Measurements from ENCODE around the gene C11orf98. TPM values are rescaled to one million over a fixed set of nuclear protein-coding genes. Genes with fewer than 3 reads are reported as not detected.
A peak's percentile ranks its signal among the peaks of the same experiment; 100 is the strongest.
"Not testable (repeated sequence)": the region's sequence is repeated elsewhere in the genome, so short reads cannot be mapped to it uniquely, and the experiment has no call there.

C11orf98 gene
- total and polyA plus RNA-seq, 9 donors = 24.2 to 62.3 (median 37.1) TPM

DNA sequence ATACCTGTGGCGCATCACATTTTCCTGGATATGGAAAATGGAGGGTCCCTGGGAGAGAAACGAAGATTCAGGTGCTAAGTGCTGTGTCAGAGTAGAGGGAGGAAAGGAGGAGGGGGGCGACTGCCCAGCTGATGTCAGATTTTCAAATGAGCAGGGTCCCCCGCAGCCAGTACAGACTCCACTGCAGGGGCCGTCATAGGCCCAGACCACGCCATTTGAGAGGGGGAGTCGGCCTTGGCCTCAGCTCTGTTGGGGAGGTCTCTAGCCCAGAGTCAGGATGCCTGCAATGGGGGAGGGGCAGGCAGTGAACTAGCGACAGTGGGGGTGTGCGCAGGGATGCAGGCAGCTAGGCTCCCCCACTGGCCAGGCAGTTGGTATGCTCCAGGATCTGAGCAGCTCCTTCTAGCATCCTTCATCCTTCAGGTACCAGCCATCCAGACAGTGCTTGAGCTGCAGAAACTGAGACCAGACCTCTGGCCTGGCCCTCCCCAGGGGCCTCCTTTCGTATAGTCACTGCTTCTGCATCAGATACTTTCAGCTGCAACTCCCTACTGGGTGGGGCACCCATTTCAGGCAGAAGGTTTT is 42.4 kb upstream of the C11orf98 start, which contains the start of the genes BSCL2 and GNG3:
Gene BSCL2, minus strand, starts transcription at position 148 of the 585 bp plus-strand sequence. CDS start 229 bp downstream, outside the sequence.
Gene GNG3, plus strand, starts transcription at position 400 of the 585 bp plus-strand sequence. CDS start 620 bp downstream, outside the sequence.
- Histone ChIP-seq H3K9me3 (no peaks in the 10 kb centered on the region), H3K4me1 (ENCODE audit: insufficient read depth) (peaks cover 18% of the 10 kb centered on the region), H3K27me3 (no peaks in the 10 kb centered on the region), H3K4me3 (peak within 1 kb of the TSS; percentile 67), H3K27ac (peak within 1 kb of the TSS; percentile 76 to 81), H3K36me3 (no peaks in the 10 kb centered on the region)
- intact Hi-C loops (cut with DNase I) = no loop called here
- peak; percentile 47 to 73 (median 64) for DNase-seq
- 44 to 71% (median 58%) methylated on average over 10 of the region's 10 CpGs for WGBS, 3 donors
- TF ChIP-seq, protein P1, sequence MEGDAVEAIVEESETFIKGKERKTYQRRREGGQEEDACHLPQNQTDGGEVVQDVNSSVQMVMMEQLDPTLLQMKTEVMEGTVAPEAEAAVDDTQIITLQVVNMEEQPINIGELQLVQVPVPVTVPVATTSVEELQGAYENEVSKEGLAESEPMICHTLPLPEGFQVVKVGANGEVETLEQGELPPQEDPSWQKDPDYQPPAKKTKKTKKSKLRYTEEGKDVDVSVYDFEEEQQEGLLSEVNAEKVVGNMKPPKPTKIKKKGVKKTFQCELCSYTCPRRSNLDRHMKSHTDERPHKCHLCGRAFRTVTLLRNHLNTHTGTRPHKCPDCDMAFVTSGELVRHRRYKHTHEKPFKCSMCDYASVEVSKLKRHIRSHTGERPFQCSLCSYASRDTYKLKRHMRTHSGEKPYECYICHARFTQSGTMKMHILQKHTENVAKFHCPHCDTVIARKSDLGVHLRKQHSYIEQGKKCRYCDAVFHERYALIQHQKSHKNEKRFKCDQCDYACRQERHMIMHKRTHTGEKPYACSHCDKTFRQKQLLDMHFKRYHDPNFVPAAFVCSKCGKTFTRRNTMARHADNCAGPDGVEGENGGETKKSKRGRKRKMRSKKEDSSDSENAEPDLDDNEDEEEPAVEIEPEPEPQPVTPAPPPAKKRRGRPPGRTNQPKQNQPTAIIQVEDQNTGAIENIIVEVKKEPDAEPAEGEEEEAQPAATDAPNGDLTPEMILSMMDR (IDR thresholded peaks at IDR 0.05) = no peak
- no peak for TF ChIP-seq POLR2A (IDR thresholded peaks at IDR 0.05)
- TF ChIP-seq EP300 (IDR thresholded peaks at IDR 0.05) = no peak

- peak overlapping the region; percentile 67 for H3K4me3 ChIP-seq
- intact Hi-C loops (cut with DNase I) = no loop called here
- H3K9me3 ChIP-seq = no peaks in the 10 kb centered on the region
- H3K36me3 ChIP-seq = no peaks in the 10 kb centered on the region
- H3K4me1 ChIP-seq (ENCODE audit: insufficient read depth) = peaks cover 18% of the 10 kb centered on the region
- TF ChIP-seq, protein P1 (IDR thresholded peaks at IDR 0.05) = no peak
- no peak for TF ChIP-seq EP300 (IDR thresholded peaks at IDR 0.05)
- no peak for TF ChIP-seq POLR2A (IDR thresholded peaks at IDR 0.05)
- WGBS, 3 donors = 56 to 65% (median 57%) methylated on average over 8 of the region's 8 CpGs
- H3K27me3 ChIP-seq = no peaks in the 10 kb centered on the region
- peak overlapping the region; percentile 4 to 57 for H3K27ac ChIP-seq
- peak in 1 of 5 donors; percentile 35 for DNase-seq
Measured at GRCh38 chr11:62706850-62707247, 41.8 kb upstream of the C11orf98 start.

DNA sequence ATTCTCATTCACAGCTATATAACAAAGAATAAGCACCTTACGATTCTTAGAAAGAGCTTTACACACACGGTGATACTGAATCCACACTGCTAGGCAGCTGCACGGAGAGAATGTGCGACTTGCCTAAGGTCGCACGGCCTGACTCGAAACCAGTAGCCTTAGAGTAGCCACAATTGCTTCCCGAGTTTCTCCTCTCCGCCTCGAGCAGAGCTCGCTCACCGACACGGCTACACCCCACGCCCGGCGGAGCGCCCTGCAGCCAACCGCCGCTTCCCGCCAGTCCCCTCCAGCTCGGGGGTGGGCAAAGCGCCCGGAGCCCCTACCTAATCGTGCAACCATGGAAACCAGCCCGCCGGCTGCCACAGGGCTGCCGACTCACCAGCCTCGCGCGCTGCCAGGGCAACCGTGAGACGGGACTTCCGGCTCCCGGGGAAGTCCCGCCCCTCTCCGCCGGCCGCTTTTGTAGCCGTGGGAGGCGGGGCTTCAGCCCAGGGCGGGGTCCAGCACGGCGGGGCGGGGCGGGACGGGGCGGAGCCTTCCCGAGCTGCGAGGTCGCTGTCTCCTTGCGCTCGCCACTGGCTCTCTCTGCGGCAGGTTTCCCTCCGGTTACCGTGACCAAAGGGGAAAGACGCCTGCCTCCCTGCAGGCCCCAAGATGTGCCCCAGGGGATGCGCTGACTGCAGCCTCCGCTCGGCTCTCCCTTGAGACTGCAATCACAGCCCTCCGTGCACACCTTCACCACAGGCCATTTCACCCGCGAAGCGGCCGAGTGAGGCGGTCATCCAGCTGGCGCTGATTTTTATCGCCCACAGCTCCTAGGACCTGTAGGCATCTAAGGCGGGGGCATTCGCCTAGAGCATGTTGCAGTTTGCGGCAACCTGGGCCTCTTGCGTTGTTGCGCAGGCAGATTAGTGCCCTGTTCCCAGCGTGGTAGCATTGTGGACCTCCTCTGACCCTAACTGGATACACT is 41.2 kb upstream of the C11orf98 start:
- intact Hi-C loops (cut with DNase I) = no loop called here
- H3K27me3 ChIP-seq = no peaks in the 10 kb centered on the region
- H3K9me3 ChIP-seq = no peaks in the 10 kb centered on the region
- no peaks in the 10 kb centered on the region for H3K36me3 ChIP-seq
- WGBS, 3 donors = 2 to 5% (median 4%) methylated on average over 58 to 73 of the region's 73 CpGs
- peak; percentile 95 to 98 (median 97) for DNase-seq
- TF ChIP-seq, protein P1 (IDR thresholded peaks at IDR 0.05) = no peak
- no peak for TF ChIP-seq POLR2A (IDR thresholded peaks at IDR 0.05)
- TF ChIP-seq EP300 (IDR thresholded peaks at IDR 0.05) = no peak
- peaks cover 18% of the 10 kb centered on the region for H3K4me1 ChIP-seq (ENCODE audit: insufficient read depth)
- peak overlapping the region; percentile 67 for H3K4me3 ChIP-seq
- peak overlapping the region; percentile 4 to 57 for H3K27ac ChIP-seq

- intact Hi-C loops (cut with DNase I) = no loop called here
- Histone ChIP-seq H3K4me3 (peak overlapping the region; percentile 67), H3K4me1 (ENCODE audit: insufficient read depth) (peaks cover 18% of the 10 kb centered on the region), H3K27me3 (no peaks in the 10 kb centered on the region), H3K9me3 (no peaks in the 10 kb centered on the region), H3K36me3 (no peaks in the 10 kb centered on the region), H3K27ac (peak overlapping the region in 1 of 2 donors; percentile 54)
- DNase-seq = peak in 2 of 5 donors; percentile 43 to 49
- WGBS, 3 donors = 38 to 40% (median 38%) methylated on average over 7 of the region's 7 CpGs
- TF ChIP-seq EP300 (IDR thresholded peaks at IDR 0.05) (no peak), POLR2A (IDR thresholded peaks at IDR 0.05) (no peak)
- TF ChIP-seq, protein P1 (IDR thresholded peaks at IDR 0.05) = no peak
Measured at GRCh38 chr11:62705413-62705812, 40.4 kb upstream of the C11orf98 start.

GRCh38 chr11:62703921-62704320 is 38.9 kb upstream of the C11orf98 start:
- H3K4me1 ChIP-seq (ENCODE audit: insufficient read depth) = peaks cover 18% of the 10 kb centered on the region
- peak in 1 of 5 donors; percentile 30 for DNase-seq
- H3K36me3 ChIP-seq; H3K27ac ChIP-seq; intact Hi-C loops (cut with DNase I); H3K4me3 ChIP-seq; H3K27me3 ChIP-seq; H3K9me3 ChIP-seq: not testable (repeated sequence)
- WGBS, 3 donors = 91 to 99% (median 99%) methylated on average over 4 of the region's 4 CpGs
